Heart left ventricle (tissue), 16 donors: ENCODE results near the gene ATP2B2. TPM values are rescaled to one million over a fixed set of nuclear protein-coding genes. Genes with fewer than 3 reads are reported as not detected.

Experiments
- ATAC-seq, 4 donors: fragments of 200-7000 bp; cut with Tn5 transposase; one replicate each; pipeline ENCODE4 v1.9.1; 2020 to 2022; ENCODE audit warnings: moderate library complexity in 4 of 4, mild to moderate bottlenecking in 3 of 4, moderate number of reproducible peaks in 1 of 4
- DNase-seq, 5 donors: peaks; one replicate each; pipeline ENCODE4 v3.0.0-alpha.2; 2020
- H3K27ac ChIP-seq, 12 donors: fragments of 200-600 bp; sonication (generic) in 4 of 12; one replicate each; pipeline versions ENCODE4 v1.5.0 to v1.8.0; 2016 to 2022; ENCODE audit warnings: mild to moderate bottlenecking in 2 of 12
- H3K27me3 ChIP-seq, 9 donors: fragments of 200-600 bp; sonication (generic) in 2 of 9; one replicate each; pipeline versions ENCODE4 v1.5.1 to v1.8.0; 2016 to 2022; ENCODE audit warnings: mild to moderate bottlenecking in 3 of 9
- H3K36me3 ChIP-seq, 9 donors: fragments of 200-600 bp; sonication (generic) in 2 of 9; one replicate each; pipeline versions ENCODE4 v1.5.0 to v1.8.0; 2018 to 2022; ENCODE audit warnings: mild to moderate bottlenecking in 2 of 9
- H3K4me1 ChIP-seq, 12 donors: fragments of 200-600 bp; sonication (generic) in 4 of 12; one replicate each; pipeline versions ENCODE4 v1.5.0 to v1.8.0; 2016 to 2022; ENCODE audit warnings: mild to moderate bottlenecking in 3 of 12
- H3K4me3 ChIP-seq, 12 donors: fragments of 200-600 bp; sonication (generic) in 4 of 12; one replicate each; pipeline versions ENCODE4 v1.5.0 to v1.8.0; 2017 to 2022; ENCODE audit warnings: mild to moderate bottlenecking in 9 of 12, moderate library complexity in 4 of 12
- H3K9me3 ChIP-seq, 12 donors: fragments of 200-600 bp; sonication (generic) in 4 of 12; one replicate each; pipeline versions ENCODE4 v1.5.0 to v1.8.0; 2016 to 2022; ENCODE audit warnings: mild to moderate bottlenecking in 1 of 12
- POLR2A ChIP-seq, 2 donors: fragments of 450-650 bp; IDR thresholded peaks; one replicate each; pipeline ENCODE4 v1.6.1; 2017; ENCODE audit warnings: antibody characterized with exemption in 2 of 2, mild to moderate bottlenecking in 2 of 2, moderate library complexity in 2 of 2
- WGBS, 4 donors: extraction: QIAGEN DNeasy Blood & Tissue Kit in 2 of 4; methylation state at CpG; one replicate each; pipeline versions ENCODE4 v1.1.5 to v1.1.7; 2013 to 2018; 5-methylcytosine and 5-hydroxymethylcytosine counted together
- intact Hi-C, 10 donors: fragments of 100-400 bp; cut with DNase I; formaldehyde crosslinking; loops; one replicate each; pipeline versions ENCODE4 v1.11.1 to v1.14.2; 2022
- polyA plus RNA-seq, 2 donors: library from polyadenylated mRNA; stranded (reverse); fragments of 200-250 nt; gene quantifications; one replicate each; pipeline ENCODE4 v1.2.3, GENCODE V29; 2013
- total RNA-seq, 9 donors: library from RNA; depleted of rRNA in 2 of 9; stranded (reverse); fragments of >200 nt in 2 of 9; fragmentation: NEBNext Ultra II Directional in 3 of 9; extraction: Animal tissue kit (Norgen Biotek cat#: 25700) in 3 of 9; gene quantifications; one replicate each; pipeline versions ENCODE4 v1.1.0 to v1.2.4, GENCODE V29; 2016 to 2023
- TF ChIP-seq, protein P1 (sequence below), 12 donors: fragments of 200-600 bp; sonication (generic) in 4 of 12; IDR thresholded peaks; one replicate each; pipeline versions ENCODE4 v1.5.0 to v1.8.0; 2018 to 2022; ENCODE audit warnings: antibody characterized with exemption in 12 of 12, mild to moderate bottlenecking in 5 of 12
- donor health status: ischemic (EF 13 %, LVEDD 7.1; RV severe dilation, severe dysfunction).
- donor health status: healthy with polysubstance abuse.
- donor health status: DM: no; HTN: yes; CAD: no.
- donor health status: DM: no; HTN: no; CAD: no.
- donor health status: ischemic (EF 25% LVEDD 6.9; RV normal size, moderate dysfunction).
- donor health status: ischemic (EF 25% LVEDD 5.7; RV mildly dilated, moderate dysfunction).
- donor health status: healthy.
- donor health status: DM: yes; HTN: yes; CAD: no.
- donor health status: ischemic (EF 35%, LVEDD 5.7; RV mildly dilated, moderate dysfunction).
- donor health status: nonischemic (EF 11% LVEDD 7.7; RV severe dilation, severe dysfunction).
- donor health status: DM: yes; HTN: yes; CAD: no.
- donor health status: PGD.
- donor health status: ischemic (EF 29% LVEDD 5.4; RV normal size, mild dysfunction).
- donor health status: nonischemic (EF 23%, LVEDD 6.1; RV moderate dilation, normal function).

The ATP2B2 gene
- total and polyA plus RNA-seq, 11 donors: 0.01 to 0.35 (median 0.12) TPM; not detected in 3

DNA sequence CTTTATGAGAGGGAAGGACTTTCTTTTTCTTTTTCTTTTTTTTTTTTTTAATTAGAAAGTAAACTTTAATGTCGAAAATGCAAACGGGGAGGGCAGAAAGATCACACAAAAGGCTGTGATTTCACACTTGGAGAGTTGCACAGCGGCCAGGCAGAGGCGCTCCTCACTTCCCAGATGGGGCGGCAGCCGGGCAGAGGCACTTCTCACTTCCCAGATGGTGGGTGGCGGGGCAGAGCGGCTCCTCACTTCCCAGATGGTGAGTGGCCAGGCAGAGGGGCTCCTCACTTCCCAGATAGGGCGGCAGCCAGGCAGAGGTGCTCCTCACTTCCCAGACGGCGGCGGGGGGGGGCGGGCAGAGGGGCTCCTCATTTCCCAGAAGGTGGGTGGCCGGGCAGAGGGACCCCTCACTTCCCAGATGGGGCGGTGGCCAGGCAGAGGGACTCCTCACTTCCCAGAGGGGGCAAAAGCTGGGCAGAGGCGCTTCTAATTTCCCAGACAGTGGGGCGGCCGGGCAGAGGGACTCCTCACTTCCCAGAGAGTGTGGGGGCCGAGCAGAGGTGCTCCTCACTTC is 88.6 kb downstream of the ATP2B2 start:
- Histone ChIP-seq H3K9me3 (no peaks in the 10 kb centered on the region), H3K27ac (no peak overlapping the region), H3K4me1 (no peaks in the 10 kb centered on the region), H3K27me3 (peaks cover 0 to 4% (median 0%) of the 10 kb centered on the region in 9 donors), H3K36me3 (no peaks in the 10 kb centered on the region), H3K4me3 (no peak overlapping the region)
- ATAC-seq (no peak), DNase-seq (no peak)
- WGBS, 4 donors: 60 to 71% (median 65%) methylated on average over 8 to 19 of the region's 19 CpGs
- no peak for TF ChIP-seq POLR2A (IDR thresholded peaks at IDR 0.05)
- TF ChIP-seq, protein P1, sequence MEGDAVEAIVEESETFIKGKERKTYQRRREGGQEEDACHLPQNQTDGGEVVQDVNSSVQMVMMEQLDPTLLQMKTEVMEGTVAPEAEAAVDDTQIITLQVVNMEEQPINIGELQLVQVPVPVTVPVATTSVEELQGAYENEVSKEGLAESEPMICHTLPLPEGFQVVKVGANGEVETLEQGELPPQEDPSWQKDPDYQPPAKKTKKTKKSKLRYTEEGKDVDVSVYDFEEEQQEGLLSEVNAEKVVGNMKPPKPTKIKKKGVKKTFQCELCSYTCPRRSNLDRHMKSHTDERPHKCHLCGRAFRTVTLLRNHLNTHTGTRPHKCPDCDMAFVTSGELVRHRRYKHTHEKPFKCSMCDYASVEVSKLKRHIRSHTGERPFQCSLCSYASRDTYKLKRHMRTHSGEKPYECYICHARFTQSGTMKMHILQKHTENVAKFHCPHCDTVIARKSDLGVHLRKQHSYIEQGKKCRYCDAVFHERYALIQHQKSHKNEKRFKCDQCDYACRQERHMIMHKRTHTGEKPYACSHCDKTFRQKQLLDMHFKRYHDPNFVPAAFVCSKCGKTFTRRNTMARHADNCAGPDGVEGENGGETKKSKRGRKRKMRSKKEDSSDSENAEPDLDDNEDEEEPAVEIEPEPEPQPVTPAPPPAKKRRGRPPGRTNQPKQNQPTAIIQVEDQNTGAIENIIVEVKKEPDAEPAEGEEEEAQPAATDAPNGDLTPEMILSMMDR (IDR thresholded peaks at IDR 0.05): no peak
- intact Hi-C loops: no loop called here

DNA sequence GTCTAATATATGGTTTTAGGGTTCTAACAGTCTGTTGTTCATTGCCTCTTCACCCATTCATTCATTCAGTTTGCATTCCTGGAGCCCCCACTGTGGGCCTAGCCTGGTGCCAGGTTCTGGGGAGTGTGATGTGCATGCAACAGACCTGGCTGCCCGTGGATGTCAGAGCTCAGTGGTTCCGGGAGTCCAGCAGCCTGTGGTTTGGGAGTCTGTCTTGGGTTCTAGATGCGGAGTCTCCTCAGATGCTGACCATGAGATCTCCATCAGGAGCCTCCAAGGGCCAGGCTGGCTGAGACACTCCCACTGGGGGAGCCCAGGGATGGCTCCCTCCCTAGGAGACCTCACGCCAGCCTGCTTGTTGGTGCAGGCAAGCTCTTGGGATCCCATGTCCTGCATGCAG is 92.3 kb downstream of the ATP2B2 start:
- 96 to 100% (median 99%) methylated on average over 4 of the region's 4 CpGs for WGBS, 4 donors
- Histone ChIP-seq H3K27ac (no peak overlapping the region), H3K27me3 (peaks cover 0 to 4% (median 0%) of the 10 kb centered on the region in 9 donors), H3K4me1 (no peaks in the 10 kb centered on the region), H3K4me3 (no peak overlapping the region), H3K36me3 (no peaks in the 10 kb centered on the region), H3K9me3 (no peaks in the 10 kb centered on the region)
- ATAC-seq (no peak), DNase-seq (no peak)
- no peak for TF ChIP-seq POLR2A (IDR thresholded peaks at IDR 0.05)
- TF ChIP-seq, protein P1 (IDR thresholded peaks at IDR 0.05): no peak
- intact Hi-C loops: no loop called here

DNA sequence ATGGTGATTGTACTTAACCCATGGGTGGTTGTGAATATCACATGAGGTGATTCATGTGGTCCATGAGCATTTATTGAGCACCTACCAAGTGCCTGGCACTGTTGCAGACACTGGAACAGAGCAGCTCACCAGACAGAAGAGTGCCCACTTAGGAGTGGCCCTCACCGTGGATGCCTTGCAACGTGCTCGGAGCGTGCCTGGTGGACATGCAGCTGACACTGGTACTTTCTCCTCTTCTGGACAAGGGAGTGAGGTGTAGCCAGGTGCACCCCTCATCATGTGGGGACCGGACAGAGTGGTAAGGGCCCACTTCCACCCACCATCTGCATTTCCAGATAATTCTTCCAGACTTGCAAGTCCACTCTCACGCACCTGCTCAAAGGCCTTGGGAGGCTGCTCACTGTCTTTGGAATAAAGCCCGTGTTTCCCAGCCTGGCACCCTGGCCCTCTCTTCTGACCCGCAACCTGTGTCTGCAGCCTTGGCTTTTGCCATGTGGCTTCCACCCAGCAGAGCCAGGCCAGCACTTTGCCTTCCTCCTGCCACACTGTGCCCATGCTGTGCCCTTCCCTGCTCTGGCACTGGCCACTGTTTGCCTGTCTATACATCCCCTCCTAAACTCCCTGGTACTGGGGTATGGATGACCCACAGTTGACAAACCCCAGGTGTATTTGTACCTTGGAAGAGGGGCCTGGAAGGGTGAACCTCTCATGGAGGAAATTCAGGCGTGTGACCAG is 93.6 kb downstream of the ATP2B2 start:
- Histone ChIP-seq H3K36me3 (no peaks in the 10 kb centered on the region), H3K9me3 (no peaks in the 10 kb centered on the region), H3K27me3 (peaks cover 0 to 4% (median 0%) of the 10 kb centered on the region in 9 donors), H3K4me3 (no peak overlapping the region), H3K4me1 (no peaks in the 10 kb centered on the region), H3K27ac (no peak overlapping the region)
- TF ChIP-seq, protein P1 (IDR thresholded peaks at IDR 0.05): no peak
- TF ChIP-seq POLR2A (IDR thresholded peaks at IDR 0.05): no peak
- intact Hi-C loops: no loop called here
- ATAC-seq: no peak
- WGBS, 4 donors: 96 to 100% (median 97%) methylated on average over 9 of the region's 9 CpGs
- no peak for DNase-seq

DNA sequence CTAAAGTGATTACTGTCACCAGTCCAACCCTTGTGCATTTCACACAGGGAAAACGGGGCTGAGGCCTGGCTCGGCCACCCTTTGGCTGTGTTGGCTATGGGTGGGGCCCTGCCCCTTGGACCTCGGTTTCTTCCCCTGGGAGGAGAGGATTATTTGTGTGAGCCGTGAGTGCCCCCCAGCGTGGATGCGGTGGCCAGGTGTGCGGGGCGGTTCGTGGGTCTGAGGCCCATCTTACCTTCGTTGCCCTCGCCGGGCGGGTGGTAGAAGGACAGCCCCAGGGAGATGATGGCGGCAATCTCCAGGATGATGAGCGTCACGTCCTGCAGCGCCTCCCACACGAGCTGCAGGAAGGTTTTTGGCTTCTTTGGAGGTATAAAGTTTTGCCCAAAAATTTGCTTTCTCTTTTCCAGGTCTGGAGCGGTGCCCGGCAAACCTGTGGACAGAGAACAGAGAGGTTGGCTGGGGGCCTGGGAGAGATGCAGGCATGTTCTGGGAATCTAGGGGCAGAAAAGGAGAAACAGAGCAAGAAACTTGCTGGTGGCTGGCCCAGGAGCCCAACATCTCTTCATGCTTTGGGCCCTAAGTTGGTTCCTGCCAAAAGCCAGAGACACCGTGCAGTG is 94.9 kb downstream of the ATP2B2 start:
- no peaks in the 10 kb centered on the region for H3K4me1 ChIP-seq
- no peaks in the 10 kb centered on the region for H3K27me3 ChIP-seq
- H3K9me3 ChIP-seq: no peaks in the 10 kb centered on the region
- DNase-seq (no peak), ATAC-seq (no peak)
- intact Hi-C loops: no loop called here
- WGBS, 4 donors: 86 to 92% (median 88%) methylated on average over 21 of the region's 21 CpGs
- no peak for TF ChIP-seq POLR2A (IDR thresholded peaks at IDR 0.05)
- TF ChIP-seq, protein P1 (IDR thresholded peaks at IDR 0.05): no peak
- H3K4me3 ChIP-seq: no peak overlapping the region
- no peak overlapping the region for H3K27ac ChIP-seq
- H3K36me3 ChIP-seq: no peaks in the 10 kb centered on the region
